ENCODE results near the gene ZSWIM6.

The ZSWIM6 gene

GRCh38 chr5:61441742-61442141, 109.7 kb downstream of the ZSWIM6 start:
- no peak for DNase-seq (ENCODE audit: low read depth in 3 of 3)

GRCh38 chr5:61447780-61448495, 115.9 kb downstream of the ZSWIM6 start:
- no peak for DNase-seq (ENCODE audit: low read depth in 3 of 3)

GRCh38 chr5:61449804-61450492, 117.9 kb downstream of the ZSWIM6 start:
- DNase-seq (ENCODE audit: low read depth in 3 of 3): no peak

DNA sequence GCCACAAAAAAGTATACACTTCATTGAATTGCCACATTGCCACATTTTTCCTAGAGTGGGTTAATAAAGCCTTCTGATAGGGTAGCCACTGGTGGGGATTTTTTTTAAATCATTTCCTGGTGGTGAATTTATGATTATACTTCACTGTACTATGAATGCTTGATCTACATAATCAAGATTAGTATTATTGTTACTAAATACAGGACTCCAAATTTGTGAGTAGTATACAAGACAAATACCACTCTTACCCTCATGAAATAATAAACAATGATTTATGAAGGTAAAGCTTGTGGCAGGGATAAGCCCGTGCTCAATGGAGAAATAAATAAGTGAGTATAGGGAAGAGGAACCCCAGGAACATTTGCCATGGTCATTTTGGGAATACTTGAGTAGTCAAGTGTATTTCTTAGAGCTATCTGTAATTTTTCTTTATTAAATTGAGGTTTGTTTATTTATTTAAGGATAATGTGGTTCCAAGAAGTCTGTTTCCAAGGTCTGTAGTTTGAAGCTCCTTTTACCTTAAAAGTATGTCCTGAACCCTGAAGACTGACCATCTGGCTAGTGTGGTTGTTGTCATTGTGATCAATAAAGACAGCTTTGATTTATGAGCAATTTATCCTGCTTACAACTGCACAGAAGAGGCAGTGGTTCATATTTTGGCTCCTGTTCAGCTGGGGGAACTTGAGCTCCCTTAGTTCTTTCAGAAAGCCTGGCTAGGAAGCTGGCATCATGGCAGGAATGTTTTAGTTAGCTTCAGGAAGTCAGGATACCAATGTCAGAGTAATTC, 118.6 kb downstream of the ZSWIM6 start:
- no peak for DNase-seq (ENCODE audit: low read depth in 3 of 3)

GRCh38 chr5:61455179-61456006, 123.3 kb downstream of the ZSWIM6 start:
- DNase-seq (ENCODE audit: low read depth in 3 of 3): no peak

- no peak for DNase-seq (ENCODE audit: low read depth in 3 of 3)
These were observed 128.4 kb downstream of the ZSWIM6 start for GRCh38 chr5:61460471-61460870.

DNA sequence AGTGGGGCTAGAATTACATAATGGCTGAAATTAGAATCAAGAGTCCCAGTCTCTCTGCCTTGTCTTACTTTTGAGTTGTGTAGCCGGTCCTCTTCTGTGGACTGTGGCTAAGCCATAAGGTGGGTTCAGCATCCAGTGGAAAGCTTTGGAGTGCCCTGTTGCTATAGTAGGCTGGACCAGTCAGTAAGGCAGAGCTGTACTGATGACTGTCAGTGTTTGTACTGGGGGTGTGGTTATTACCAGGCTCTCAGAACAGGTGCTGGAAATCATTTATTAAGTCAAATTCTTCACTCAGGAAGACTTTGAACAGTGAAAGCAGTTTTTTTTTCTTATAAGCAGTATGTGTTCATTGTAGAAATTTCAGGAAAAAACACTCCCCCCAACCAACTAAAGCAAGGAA, 129.4 kb downstream of the ZSWIM6 start:
- DNase-seq (ENCODE audit: low read depth in 3 of 3): no peak

- DNase-seq (ENCODE audit: low read depth in 3 of 3): no peak
These were observed 129.9 kb downstream of the ZSWIM6 start for GRCh38 chr5:61461926-61462325.

- no peak for DNase-seq (ENCODE audit: low read depth in 3 of 3)
These were observed 131.5 kb downstream of the ZSWIM6 start for GRCh38 chr5:61463596-61463995.

- no peak for DNase-seq (ENCODE audit: low read depth in 3 of 3)
These were observed 132.5 kb downstream of the ZSWIM6 start for GRCh38 chr5:61464512-61464911.

DNA sequence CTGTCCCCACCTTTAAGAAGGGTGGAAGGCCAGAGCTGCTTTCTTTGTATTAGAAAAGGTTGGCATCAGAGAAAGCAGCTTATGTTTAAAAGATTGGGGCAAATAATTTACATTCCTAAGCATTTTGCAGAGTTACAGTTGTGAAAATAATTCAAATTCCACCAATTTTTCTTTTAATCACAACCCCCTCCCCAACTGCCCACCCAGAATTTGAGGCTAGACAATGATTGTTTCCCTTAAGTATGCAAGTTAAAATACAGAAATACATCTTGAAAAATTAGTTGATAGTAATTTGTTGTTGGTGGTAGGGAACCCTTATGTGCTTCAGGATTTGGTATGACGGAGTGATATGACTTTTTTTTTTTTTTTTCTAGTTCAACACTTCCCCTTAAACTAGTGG, 133.0 kb downstream of the ZSWIM6 start:
- no peak for DNase-seq (ENCODE audit: low read depth in 3 of 3)

DNA sequence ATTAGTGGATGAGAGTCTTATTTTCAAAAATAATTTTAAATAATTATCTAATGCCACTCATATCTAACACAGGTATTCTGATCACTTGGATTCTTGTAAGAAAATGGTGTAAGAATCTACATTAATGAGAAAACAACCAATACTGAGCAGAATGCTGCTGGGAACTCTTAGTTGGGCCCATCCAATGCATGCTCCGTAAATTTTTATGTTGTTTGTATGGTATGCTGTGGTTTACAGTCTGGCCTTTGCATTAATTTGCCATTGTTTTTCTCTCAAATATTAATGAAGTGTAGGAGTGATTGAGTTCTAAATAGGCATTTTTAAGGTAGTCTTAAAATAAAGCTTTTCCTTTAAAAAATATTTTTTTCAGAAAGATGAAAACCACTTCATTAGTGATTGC, 133.4 kb downstream of the ZSWIM6 start:
- no peak for DNase-seq (ENCODE audit: low read depth in 3 of 3)

DNA sequence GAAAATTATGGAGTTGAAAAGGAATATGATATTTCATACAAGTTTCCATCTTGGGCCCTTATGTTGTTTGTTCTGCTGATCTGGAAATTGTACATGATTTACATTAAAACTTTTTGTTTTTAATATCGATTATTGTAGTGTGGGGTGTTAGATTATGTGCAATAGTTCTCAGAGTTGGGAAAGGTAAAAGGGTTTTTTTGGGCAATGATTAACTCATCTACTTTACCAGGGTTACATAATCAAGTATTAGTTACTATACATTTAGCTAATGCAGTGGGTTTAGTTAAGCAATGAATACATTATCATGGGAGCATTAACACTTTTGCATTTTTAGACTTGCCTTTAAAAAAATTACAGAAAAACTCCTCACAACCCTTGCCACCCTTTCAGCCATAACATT, 134.0 kb downstream of the ZSWIM6 start:
- no peak for DNase-seq (ENCODE audit: low read depth in 3 of 3)

DNA sequence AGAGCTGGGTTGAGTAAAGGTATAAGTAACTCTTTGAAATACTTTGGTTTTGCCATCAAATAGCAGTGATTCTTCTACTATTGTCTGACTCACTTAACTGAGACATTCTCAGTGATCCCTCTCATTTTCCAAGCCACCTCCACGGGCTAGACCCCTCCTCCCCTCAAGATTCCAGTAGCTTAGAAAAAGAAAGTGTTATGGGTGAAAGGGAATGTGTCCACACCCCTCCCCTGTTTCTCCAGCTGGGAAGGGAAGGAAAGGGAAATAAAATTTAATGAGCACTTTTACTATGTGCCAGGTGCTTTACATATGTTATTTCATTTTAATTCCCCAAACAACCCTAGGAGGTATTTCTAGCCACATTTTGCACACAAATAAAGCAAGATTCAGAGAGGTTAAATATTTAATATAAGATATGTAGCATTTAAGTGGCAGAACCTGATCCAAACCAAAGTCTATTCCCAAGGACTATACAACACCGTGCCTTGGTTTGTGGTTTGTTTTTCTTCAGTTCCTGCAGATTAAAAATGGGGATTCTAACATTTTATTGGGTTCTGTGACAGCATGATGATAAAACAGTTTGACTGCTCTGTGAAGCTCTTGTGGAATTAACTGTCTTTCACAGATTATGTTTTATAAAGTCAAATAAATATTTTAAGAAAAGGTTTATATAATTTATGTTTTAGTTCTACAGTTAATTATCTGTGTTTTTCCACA, 135.9 kb downstream of the ZSWIM6 start:
- DNase-seq (ENCODE audit: low read depth in 3 of 3): no peak

GRCh38 chr5:61468483-61468865, 136.4 kb downstream of the ZSWIM6 start:
- no peak for DNase-seq (ENCODE audit: low read depth in 3 of 3)

- no peak for DNase-seq (ENCODE audit: low read depth in 3 of 3)
These were observed 139.3 kb downstream of the ZSWIM6 start for GRCh38 chr5:61471352-61471751.

DNA sequence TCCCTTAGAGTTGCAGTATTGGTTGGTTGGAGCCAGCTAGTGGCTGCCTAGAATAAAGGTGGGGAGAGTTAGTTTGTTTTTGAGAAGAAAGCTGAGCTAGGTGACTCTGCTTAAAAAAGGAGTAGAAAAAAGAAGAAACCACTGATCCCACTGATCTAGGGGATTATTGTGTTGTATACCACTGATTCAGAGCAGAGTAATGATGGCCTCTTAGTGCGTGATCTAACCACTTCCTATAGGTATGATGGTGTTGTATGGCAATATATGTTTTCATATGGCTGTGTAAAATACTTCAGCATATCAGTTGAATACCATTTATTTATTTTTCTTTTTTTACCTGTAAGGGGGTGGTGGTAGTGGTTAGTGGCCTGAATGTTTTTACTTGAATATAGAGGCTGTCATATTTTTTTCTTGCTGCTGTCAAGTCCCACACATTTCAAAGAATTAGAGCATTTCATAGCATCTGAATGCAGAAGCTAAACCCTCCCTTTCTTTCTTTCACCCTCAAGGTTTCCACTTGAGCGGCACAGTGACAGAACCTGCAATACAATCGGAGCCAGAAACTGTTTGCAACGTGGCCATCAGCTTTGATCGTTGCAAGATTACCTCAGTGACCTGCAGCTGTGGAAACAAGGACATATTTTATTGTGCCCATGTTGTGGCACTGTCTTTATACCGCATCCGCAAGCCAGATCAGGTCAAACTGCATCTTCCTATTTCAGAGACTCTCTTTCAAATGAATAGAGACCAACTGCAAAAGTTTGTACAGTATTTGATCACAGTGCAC, 140.3 kb downstream of the ZSWIM6 start:
- DNase-seq (ENCODE audit: low read depth in 3 of 3): no peak

DNA sequence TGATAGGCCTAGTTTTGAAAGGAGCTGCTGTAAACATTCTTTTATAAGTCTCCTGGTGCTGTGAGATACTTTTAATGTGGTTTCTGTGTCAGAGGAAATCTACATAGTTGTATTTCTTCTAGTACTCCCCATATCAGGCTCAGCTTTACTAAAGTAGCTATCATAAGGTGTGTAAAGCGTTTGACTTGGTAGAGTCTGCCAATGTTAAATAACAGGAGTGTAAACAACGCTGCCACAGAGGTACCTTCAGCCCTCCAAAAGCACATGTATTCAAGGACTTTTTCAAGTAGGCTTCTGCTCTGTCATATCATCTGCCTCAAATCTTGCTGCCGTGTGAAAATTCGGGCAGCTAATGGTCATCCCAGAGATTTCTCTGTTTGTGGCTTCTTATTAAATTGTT, 142.7 kb downstream of the ZSWIM6 start:
- DNase-seq (ENCODE audit: low read depth in 3 of 3): no peak

- DNase-seq (ENCODE audit: low read depth in 3 of 3): no peak
These were observed 145.7 kb downstream of the ZSWIM6 start for GRCh38 chr5:61477788-61478187.

DNA sequence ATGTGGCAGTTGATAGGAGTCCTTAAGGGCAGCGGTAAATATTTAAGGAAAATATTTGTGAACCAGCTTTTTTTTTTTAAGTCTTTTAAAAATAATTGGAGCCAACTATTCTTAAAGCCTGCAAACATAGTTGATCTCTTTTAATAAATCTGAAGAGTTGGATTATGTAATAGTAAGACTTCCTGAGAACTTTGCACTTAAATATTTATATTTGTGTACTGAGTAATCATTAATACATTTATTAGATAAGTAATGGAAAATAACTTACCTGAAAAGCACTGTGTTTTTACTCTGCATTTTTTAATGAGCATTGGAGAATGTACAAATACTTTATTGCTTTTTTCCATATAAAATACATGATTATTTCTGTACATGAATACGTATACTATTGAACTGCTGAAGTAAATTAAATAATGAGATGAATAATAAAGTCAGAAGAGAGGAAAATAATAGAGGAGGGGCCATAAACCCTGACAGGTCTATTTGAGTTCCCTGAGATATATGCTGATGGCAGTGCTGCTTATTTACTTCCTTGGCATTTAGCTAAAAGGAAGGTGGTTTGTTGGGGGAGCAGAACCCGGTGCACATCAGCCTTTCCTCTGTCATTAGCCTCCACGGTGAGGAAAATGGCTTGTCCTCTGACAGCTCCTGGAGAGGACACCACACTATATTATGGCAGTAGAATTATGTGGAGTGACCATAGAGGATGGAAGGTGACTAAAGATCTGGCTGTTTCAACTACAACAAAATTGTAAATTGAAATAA, 148.0 kb downstream of the ZSWIM6 start:
- DNase-seq (ENCODE audit: low read depth in 3 of 3): no peak
